Omental fat pad (tissue), 4 donors: ENCODE results near the gene FOXC2. TPM values are rescaled to one million over a fixed set of nuclear protein-coding genes. Genes with fewer than 3 reads are reported as not detected.

ENCODE experiments used
- ATAC-seq: fragments of 150-250 bp; one replicate; pipeline ENCODE4 v1.9.1; 2016; ENCODE audit warnings: mild to moderate bottlenecking, moderate library complexity; ENCODE audit not compliant: low FRiP score
- DNase-seq: peaks from one replicate; pipeline ENCODE4 v3.0.0-alpha.2; 2019; ENCODE audit warnings: low spot score
- CTCF ChIP-seq, 3 donors: fragments of 450-650 bp; IDR thresholded peaks; one replicate each; pipeline ENCODE4 v1.5.1; 2016 to 2017; ENCODE audit warnings: antibody characterized with exemption in 3 of 3, mild to moderate bottlenecking in 3 of 3, moderate library complexity in 2 of 3
- total RNA-seq, 4 donors: library from RNA; depleted of rRNA; stranded (reverse); fragments of >200 nt; gene quantifications; one replicate each; pipeline ENCODE4 v1.1.0, GENCODE V29; 2016

Gene FOXC2
- total RNA-seq, 4 donors from 2014 or later, result 0.25 to 0.72 (median 0.38) TPM

DNA sequence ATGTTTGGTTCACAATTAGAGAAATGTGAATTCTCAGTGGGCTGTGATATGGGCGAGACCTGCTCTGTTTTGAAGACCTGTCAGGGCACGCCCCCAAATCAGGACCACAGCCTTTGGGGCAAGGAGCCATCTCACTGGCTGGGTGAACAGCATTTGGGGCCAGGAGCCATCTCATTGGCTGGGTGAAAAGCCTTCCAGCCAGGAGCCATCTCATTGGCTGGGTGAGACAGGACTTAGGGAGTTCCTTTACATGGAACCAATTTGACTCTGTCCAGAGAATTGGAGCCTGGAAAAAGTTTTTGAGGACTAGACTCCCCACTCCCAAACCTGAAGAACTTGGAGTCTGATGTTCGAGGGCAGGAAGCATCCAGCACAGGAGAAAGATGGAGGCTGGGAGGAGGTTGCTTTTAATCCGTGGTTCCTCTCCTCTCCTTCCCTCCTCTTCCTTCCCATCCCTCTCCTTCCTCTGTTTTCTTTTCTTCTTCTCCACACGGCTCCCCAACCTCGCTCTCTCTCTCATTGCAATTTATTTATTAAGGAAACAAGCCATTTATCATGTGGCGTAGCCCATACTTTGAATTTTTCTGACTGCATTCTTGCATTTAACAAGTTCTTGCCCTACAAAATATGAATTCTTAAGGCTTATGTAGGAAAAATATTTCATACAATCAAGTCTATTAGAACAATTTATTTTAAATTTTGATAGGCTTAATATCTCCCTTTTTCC is 31.4 kb downstream of the FOXC2 start:
- no peak for TF ChIP-seq CTCF (IDR thresholded peaks at IDR 0.05)
- no peak for DNase-seq
- peak; percentile 73 for ATAC-seq

GRCh38 chr16:86598607-86599565 is 32.3 kb downstream of the FOXC2 start:
- DNase-seq (no peak), ATAC-seq (no peak)
- TF ChIP-seq CTCF (IDR thresholded peaks at IDR 0.05), result no peak

DNA sequence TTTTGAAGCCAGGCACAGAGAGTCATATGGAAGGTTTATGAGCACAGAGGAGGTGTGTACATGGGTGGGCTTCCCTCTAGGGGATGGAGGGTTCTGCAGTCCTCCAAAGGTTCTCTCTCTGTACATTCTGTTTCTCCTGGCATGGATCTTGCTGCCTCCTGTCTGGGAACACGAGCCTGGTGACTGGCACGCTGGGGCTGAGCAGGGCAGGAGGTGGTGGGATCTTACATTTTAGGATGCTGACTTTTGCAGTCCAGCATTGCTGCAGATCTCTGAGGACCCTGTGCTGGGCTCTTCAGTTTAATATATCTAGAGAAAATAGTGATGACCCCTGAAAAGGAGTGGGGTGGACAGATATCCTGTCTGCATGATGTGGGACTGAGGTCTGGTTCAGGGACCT is 34.7 kb downstream of the FOXC2 start:
- no peak for DNase-seq
- ATAC-seq, result no peak
- no peak for TF ChIP-seq CTCF (IDR thresholded peaks at IDR 0.05)

DNA sequence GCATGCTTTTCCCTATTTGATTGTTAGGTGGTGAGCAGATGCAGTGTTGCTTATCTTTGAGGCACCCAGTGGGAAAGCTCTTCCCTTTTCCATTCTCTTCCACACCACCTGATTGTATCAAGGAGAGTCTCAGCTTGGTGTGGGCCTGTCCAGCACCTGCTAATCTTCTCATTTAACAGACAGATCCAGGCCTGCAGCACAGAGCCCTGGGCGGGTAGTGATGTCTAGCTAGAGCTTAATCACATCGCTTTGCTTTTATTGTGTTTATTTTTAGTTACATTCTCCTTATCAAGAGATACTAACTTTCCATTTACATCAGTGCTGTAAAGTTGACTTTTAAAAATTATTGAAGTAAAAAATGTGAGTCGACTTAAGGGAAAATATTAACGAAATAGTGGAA is 35.9 kb downstream of the FOXC2 start:
- TF ChIP-seq CTCF (IDR thresholded peaks at IDR 0.05), result no peak
- DNase-seq, result no peak
- ATAC-seq, result no peak

- no peak for DNase-seq
Observed at GRCh38 chr16:86604436-86605193, 38.0 kb downstream of the FOXC2 start.

More at GRCh38 chr16:86604436-86605193, 38.0 kb downstream of the FOXC2 start:
- TF ChIP-seq CTCF (IDR thresholded peaks at IDR 0.05), result no peak
- no peak for ATAC-seq
